Endothelial cell (in vitro differentiated cells): Measurements from ENCODE around the gene ATP7A. TPM values are rescaled to one million over a fixed set of nuclear protein-coding genes. Genes with fewer than 3 reads are reported as not detected.
"Not testable (repeated sequence)": the region's sequence is repeated elsewhere in the genome, so short reads cannot be mapped to it uniquely, and the experiment has no call there.

Experiments used
- DNase-seq: peaks from one replicate; pipeline ENCODE4 v3.0.0; 2021; ENCODE audit warnings: low spot score
- H3K27ac Mint-ChIP-seq: one replicate; pipeline ENCODE4 v1.8.0; 2021; ENCODE audit warnings: mixed read lengths, inconsistent platforms; ENCODE audit not compliant: unreplicated experiment
- H3K27me3 Mint-ChIP-seq: one replicate; pipeline ENCODE4 v1.8.0; 2021; ENCODE audit warnings: mild to moderate bottlenecking, moderate library complexity, mixed read lengths, inconsistent platforms; ENCODE audit not compliant: unreplicated experiment
- H3K36me3 Mint-ChIP-seq: one replicate; pipeline ENCODE4 v1.8.0; 2021; ENCODE audit warnings: mild to moderate bottlenecking, low read depth, mixed read lengths, inconsistent platforms; ENCODE audit not compliant: unreplicated experiment
- H3K4me1 Mint-ChIP-seq: one replicate; pipeline ENCODE4 v1.8.0; 2021; ENCODE audit warnings: mild to moderate bottlenecking, mixed read lengths, inconsistent platforms; ENCODE audit not compliant: unreplicated experiment
- H3K4me3 Mint-ChIP-seq: one replicate; pipeline ENCODE4 v1.8.0; 2021; ENCODE audit warnings: mild to moderate bottlenecking, mixed read lengths, inconsistent platforms; ENCODE audit not compliant: unreplicated experiment
- H3K9me3 Mint-ChIP-seq: one replicate; pipeline ENCODE4 v1.8.0; 2021; ENCODE audit warnings: mixed read lengths, inconsistent platforms; ENCODE audit not compliant: unreplicated experiment
- total RNA-seq: library from RNA; stranded (reverse); fragmentation: NEBNext Ultra II Directional; extraction: Animal tissue kit (Norgen Biotek cat#: 25700); gene quantifications from one replicate; pipeline ENCODE4 v1.2.1, GENCODE V29; 2021; ENCODE audit not compliant: unreplicated experiment
- TF ChIP-seq, protein P1 (sequence below): fragments of 200-600 bp; sonication (generic); IDR thresholded peaks from one replicate; pipeline ENCODE4 v1.5.0; 2021; ENCODE audit warnings: antibody characterized with exemption; ENCODE audit not compliant: unreplicated experiment

The ATP7A gene
- total RNA-seq, 1 donor from 2014 or later: 6.7 TPM

GRCh38 chrX:77917294-77917933, 6.9 kb downstream of the ATP7A start:
- Mint-ChIP-seq H3K27me3 (no peaks in the 10 kb centered on the region), H3K27ac (no peak overlapping the region), H3K36me3 (no peaks in the 10 kb centered on the region), H3K9me3 (no peaks in the 10 kb centered on the region), H3K4me3 (no peak overlapping the region), H3K4me1 (no peaks in the 10 kb centered on the region)
- DNase-seq: no peak
- TF ChIP-seq, protein P1, sequence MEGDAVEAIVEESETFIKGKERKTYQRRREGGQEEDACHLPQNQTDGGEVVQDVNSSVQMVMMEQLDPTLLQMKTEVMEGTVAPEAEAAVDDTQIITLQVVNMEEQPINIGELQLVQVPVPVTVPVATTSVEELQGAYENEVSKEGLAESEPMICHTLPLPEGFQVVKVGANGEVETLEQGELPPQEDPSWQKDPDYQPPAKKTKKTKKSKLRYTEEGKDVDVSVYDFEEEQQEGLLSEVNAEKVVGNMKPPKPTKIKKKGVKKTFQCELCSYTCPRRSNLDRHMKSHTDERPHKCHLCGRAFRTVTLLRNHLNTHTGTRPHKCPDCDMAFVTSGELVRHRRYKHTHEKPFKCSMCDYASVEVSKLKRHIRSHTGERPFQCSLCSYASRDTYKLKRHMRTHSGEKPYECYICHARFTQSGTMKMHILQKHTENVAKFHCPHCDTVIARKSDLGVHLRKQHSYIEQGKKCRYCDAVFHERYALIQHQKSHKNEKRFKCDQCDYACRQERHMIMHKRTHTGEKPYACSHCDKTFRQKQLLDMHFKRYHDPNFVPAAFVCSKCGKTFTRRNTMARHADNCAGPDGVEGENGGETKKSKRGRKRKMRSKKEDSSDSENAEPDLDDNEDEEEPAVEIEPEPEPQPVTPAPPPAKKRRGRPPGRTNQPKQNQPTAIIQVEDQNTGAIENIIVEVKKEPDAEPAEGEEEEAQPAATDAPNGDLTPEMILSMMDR: no peak

GRCh38 chrX:77918568-77918967, 8.1 kb downstream of the ATP7A start:
- Mint-ChIP-seq H3K4me1 (no peaks in the 10 kb centered on the region), H3K9me3 (no peaks in the 10 kb centered on the region), H3K27ac (no peak overlapping the region), H3K36me3 (no peaks in the 10 kb centered on the region), H3K4me3 (no peak overlapping the region), H3K27me3 (no peaks in the 10 kb centered on the region)
- DNase-seq: no peak
- TF ChIP-seq, protein P1: no peak

DNA sequence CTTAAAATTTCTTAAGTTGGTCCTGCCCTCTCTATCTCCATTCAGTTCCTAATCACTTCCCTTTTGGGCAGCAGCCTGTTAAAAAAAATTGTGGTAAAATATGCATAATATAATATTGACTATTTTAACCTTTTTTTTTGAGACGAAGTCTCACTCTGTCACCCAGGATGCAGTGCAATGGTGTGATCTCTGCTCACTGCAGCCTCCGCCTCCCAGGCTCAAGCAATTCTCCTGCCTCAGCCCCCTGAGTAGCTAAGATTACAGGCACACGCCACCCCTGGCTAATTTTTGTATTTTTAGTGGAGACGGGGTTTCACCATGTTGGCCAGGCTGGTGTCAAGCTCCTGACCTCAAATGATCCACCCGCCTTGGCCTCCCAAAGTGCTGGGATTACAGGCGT, 8.9 kb downstream of the ATP7A start:
- not testable (repeated sequence) for H3K36me3 Mint-ChIP-seq, H3K27me3 Mint-ChIP-seq

DNA sequence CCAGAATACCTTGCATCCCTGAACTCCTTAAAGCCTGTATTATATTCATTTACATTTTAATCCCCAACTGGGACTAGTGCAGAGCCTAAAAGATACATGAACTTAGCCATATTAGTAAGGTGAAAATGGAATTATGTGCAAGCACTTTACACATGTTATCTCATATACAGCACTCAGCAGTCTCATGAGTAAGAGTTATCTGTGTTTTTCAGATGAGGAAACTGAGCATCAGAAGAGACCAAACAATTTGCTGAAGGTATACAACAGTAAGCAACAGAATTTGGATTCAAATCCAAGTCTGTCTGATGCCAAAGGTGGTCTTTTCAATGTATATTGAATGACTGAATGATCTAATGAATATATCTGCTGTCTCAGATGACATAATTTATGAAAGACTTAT, 12.3 kb downstream of the ATP7A start:
- TF ChIP-seq, protein P1: no peak
- no peak for DNase-seq
- Mint-ChIP-seq H3K27ac (no peak overlapping the region), H3K4me3 (no peak overlapping the region), H3K9me3 (no peaks in the 10 kb centered on the region), H3K36me3 (no peaks in the 10 kb centered on the region), H3K27me3 (no peaks in the 10 kb centered on the region), H3K4me1 (no peaks in the 10 kb centered on the region)

More for the DNA sequence above, 8.9 kb downstream of the ATP7A start:
- not testable (repeated sequence) for H3K27ac Mint-ChIP-seq, H3K4me1 Mint-ChIP-seq, H3K4me3 Mint-ChIP-seq, DNase-seq, H3K9me3 Mint-ChIP-seq

DNA sequence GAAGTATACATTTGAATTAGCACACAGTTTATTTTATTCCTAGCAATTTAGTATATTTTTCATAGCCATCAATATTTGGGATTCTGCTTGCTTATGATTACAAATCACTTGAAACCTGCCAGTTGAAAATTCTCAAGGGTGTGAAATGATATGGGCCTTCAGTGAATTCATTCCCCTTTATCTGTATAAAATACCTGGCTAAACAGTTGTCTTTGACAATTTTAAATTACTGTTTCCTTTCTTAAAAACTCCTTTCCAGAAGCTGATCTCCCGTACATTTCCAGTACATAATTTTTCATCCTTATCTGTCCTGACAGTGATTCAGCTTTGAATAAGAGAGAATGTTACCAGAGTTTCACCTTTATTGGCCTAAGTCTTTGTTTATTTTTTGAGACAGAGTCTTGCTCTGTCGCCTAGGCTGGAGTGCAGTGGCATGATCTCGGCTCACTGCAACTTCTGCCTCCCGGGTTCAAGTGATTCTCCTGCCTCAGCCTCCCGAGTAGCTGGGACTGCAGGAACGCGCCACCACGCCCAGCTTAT, 13.9 kb downstream of the ATP7A start:
- Mint-ChIP-seq H3K36me3 (no peaks in the 10 kb centered on the region), H3K27ac (no peak overlapping the region), H3K9me3 (no peaks in the 10 kb centered on the region), H3K4me3 (no peak overlapping the region), H3K27me3 (no peaks in the 10 kb centered on the region), H3K4me1 (peaks cover 3% of the 10 kb centered on the region)
- TF ChIP-seq, protein P1: no peak
- no peak for DNase-seq
